ENCODE results near the gene GRIP1.

DNA sequence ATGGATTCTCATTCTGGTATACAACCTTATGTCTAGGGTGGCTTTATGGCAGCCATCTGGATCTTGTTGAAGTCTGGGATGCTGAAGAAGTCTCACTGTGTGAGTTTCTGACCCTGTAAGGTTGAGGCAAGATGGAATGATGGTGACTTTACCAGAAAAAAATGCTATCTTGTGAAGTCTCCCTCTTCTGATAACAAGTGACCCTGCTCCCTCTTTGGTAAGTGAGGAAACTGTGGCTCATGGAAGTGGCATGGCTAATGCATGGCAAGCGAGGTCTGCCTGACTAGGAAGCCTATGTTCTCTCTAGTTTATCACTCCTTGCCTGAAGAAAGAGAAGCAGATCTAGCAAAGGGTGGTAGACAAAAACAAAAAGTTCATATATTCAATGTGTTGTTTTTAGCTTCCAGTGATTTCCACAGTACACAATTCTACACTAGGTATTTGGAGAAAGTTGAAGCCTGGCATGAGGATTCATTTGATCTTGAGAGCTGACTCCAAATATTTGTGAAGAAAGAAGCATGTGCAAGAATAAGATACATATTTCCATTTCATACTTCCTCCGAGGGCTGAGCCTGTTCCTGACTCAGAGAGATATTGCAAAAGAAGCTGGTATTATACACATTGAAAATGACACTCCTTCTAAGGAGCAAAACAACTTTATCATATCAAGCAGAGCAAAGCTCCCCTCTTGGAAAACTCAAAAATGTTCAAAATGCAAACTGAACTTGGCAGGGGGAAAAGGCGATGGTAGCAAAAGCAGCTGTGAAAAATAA lies 313.0 kb downstream of the GRIP1 start:
- TF ChIP-seq, protein P1, sequence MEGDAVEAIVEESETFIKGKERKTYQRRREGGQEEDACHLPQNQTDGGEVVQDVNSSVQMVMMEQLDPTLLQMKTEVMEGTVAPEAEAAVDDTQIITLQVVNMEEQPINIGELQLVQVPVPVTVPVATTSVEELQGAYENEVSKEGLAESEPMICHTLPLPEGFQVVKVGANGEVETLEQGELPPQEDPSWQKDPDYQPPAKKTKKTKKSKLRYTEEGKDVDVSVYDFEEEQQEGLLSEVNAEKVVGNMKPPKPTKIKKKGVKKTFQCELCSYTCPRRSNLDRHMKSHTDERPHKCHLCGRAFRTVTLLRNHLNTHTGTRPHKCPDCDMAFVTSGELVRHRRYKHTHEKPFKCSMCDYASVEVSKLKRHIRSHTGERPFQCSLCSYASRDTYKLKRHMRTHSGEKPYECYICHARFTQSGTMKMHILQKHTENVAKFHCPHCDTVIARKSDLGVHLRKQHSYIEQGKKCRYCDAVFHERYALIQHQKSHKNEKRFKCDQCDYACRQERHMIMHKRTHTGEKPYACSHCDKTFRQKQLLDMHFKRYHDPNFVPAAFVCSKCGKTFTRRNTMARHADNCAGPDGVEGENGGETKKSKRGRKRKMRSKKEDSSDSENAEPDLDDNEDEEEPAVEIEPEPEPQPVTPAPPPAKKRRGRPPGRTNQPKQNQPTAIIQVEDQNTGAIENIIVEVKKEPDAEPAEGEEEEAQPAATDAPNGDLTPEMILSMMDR (conservative IDR thresholded peaks at IDR 0.05 in 1 of 2, IDR thresholded peaks at IDR 0.05 in 1 of 2; ENCODE audit: low read depth in 1 of 2, low read length in 2 of 2) = no peak
- no peak for TF ChIP-seq EZH2 (IDR thresholded peaks at IDR 0.05; ENCODE audit: low read length, missing control alignments)
